HG03378 (cell line): ENCODE data around the gene SFMBT2.

ENCODE experiments used
- ATAC-seq: cut with Tn5 transposase; IDR thresholded peaks from one replicate; pipeline ENCODE4 v1.9.1; 2021; ENCODE audit warnings: mild to moderate bottlenecking, moderate library complexity; ENCODE audit not compliant: unreplicated experiment

The SFMBT2 gene

GRCh38 chr10:7161484-7162250 lies 249.2 kb downstream of the SFMBT2 start:
- no peak for ATAC-seq

DNA sequence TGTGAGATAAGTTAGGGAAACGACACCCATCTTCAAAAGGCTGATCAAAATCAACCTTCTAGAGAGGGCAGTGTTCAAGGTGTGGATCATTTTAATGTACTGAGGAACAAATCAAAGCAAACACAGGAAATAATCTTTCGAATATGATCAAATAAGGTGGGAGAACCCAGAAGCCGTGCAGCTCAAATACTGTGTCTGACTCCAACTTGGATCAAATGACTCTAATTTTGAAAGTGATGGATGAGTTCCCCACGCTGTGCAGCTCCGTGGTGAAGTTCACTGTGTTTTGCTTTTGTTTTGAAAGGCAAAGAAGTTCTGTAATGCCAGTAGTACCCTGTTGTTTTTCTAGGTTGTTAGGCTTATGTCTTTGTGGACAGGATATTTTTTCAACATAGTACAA lies 250.9 kb downstream of the SFMBT2 start:
- no peak for ATAC-seq

GRCh38 chr10:7159517-7159916 lies 251.3 kb downstream of the SFMBT2 start:
- no peak for ATAC-seq

GRCh38 chr10:7157091-7157490 lies 253.7 kb downstream of the SFMBT2 start:
- ATAC-seq, result no peak

- no peak for ATAC-seq
Observed at GRCh38 chr10:7153750-7154149, 257.1 kb downstream of the SFMBT2 start.

- no peak for ATAC-seq
Observed at GRCh38 chr10:7152982-7153381, 257.9 kb downstream of the SFMBT2 start.

GRCh38 chr10:7152341-7152740 lies 258.5 kb downstream of the SFMBT2 start:
- no peak for ATAC-seq

- ATAC-seq, result no peak
Observed at GRCh38 chr10:7151538-7151937, 259.3 kb downstream of the SFMBT2 start.

- ATAC-seq, result no peak
Observed at GRCh38 chr10:7150349-7150748, 260.5 kb downstream of the SFMBT2 start.

DNA sequence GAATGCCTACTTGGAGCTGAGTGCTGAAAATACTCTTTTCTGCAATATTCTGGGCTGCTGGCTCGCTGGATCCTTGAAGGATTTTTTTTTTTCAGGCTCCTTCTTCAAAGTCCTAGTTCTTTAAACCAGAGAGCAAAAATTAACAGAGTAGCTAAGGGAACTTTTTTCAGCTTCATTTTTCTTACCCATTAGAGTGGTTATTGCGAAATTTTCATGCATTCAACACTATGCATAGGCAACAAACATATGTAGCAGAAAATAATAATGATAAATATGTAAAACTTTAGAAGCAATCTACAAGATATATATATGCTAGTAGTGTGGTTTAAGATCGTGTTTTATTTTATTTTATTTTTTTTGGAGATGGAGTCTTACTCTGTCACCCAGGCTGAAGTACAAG lies 264.6 kb downstream of the SFMBT2 start:
- ATAC-seq, result no peak

GRCh38 chr10:7136016-7136415 lies 274.8 kb downstream of the SFMBT2 start:
- no peak for ATAC-seq

- no peak for ATAC-seq
Observed at GRCh38 chr10:7135188-7135587, 275.6 kb downstream of the SFMBT2 start.

- ATAC-seq, result no peak
Observed at GRCh38 chr10:7134448-7134847, 276.4 kb downstream of the SFMBT2 start.

DNA sequence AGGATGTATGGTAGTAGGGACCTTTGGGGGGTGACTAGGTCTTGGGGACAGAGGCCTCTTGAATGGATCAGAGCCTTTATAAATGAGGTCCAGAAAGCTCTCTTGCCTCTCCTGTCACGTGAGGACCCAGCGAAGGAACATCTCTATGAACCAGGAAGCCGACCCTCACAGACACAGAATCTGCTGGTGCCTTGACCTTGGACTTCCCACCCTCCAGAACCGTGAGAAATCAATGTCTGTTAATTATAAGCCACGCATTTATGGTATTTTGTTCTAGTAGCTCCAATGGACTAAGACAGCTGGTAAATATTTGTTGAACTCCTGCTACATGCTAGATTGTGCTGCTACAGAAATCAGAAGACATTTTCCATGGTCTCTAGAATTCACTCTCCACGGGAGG lies 276.9 kb downstream of the SFMBT2 start:
- no peak for ATAC-seq

DNA sequence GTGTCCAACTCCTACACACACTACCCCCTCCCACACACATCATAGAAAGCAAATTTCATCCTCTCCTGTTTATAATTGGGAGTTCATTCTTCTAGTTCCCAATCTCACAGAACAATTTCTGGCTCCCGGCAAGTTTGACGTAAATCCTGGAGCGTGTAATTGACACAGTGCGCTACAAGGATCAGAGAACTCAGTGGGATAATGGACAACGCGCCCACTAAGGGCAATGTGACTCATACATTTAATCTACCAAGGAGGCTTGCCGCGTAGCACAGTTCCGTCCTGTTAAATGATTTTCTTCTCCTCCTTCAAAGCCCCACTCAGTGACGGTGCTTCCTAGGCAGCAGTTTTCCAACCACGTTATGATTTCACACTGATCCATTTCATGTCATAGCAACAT lies 277.6 kb downstream of the SFMBT2 start:
- ATAC-seq, result no peak

- ATAC-seq, result no peak
Observed at GRCh38 chr10:7130191-7130911, 280.5 kb downstream of the SFMBT2 start.

DNA sequence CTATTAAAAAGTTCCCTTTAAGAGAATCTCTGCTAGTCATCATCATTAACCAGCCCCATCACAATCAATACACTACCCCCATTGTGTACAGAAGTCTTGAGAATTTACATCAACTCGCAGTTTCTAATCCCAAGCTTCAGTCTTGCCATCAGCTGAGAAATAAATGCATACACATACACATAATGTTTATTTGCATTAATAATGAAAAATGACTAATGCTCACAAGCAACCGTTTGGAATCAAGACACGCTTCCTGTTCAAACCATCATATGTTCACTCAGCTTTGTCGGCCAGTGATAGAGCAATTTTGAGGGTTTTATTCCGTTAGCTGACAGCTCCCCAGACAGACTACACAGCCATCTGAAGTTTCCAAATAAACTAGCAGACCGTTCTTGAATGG lies 287.1 kb downstream of the SFMBT2 start:
- no peak for ATAC-seq

- ATAC-seq, result no peak
Observed at GRCh38 chr10:7122561-7122960, 288.3 kb downstream of the SFMBT2 start.

DNA sequence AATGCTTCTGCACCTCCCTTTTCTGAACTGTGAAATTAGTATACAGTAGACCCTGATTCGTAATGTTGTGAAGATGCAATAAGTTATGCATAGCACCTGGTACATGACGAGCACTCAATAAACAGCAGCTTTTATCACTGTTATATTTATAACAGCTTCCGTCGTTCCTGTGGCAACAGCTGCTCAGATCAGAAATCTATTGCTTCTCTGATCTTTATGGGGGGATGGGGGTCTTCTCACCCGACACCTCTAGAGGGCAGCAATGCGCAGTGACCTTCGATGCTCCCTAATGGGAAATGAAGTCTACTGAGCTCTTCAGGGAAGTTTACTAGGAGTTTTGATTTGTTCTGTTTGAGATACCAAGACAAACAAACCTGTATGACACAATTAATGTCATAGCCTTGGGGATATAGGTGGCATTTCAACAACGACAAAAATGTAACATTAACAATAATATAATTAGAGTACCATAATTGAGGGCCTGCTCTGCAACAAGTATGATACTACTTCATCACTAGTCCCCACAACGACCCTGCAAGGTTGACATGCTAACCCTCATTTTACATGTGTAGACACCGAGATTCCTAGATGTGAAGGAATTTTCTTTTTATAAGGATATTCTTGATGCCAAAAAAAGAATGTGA lies 289.6 kb downstream of the SFMBT2 start:
- peak; percentile 53 for ATAC-seq

GRCh38 chr10:7119325-7120015 lies 291.4 kb downstream of the SFMBT2 start:
- ATAC-seq, result no peak
